H9 (cell line): ENCODE data around the gene SUPT3H. TPM values are rescaled to one million over a fixed set of nuclear protein-coding genes. Genes with fewer than 3 reads are reported as not detected.

Experiments used
- DNase-seq: peaks from one replicate; pipeline ENCODE4 v3.0.0-alpha.2; 2017
- H2AFZ ChIP-seq: one replicate; pipeline ENCODE4 v1.6.1; 2013; ENCODE audit warnings: mild to moderate bottlenecking, low read length, control low read depth, moderate library complexity
- H2AK5ac ChIP-seq: 2 replicates; pipeline ENCODE4 v1.6.1; 2013; ENCODE audit warnings: low read length, control low read depth, mixed read lengths; ENCODE audit not compliant: insufficient read length
- H2BK120ac ChIP-seq: one replicate; pipeline ENCODE4 v1.6.1; 2013; ENCODE audit warnings: low read depth, mild to moderate bottlenecking, low read length, control low read depth, inconsistent platforms; ENCODE audit not compliant: poor library complexity, severe bottlenecking
- H2BK12ac ChIP-seq: 2 replicates; pipeline ENCODE4 v1.6.1; 2013; ENCODE audit warnings: low read length, control low read depth, mixed read lengths, low read depth; ENCODE audit not compliant: insufficient read length
- H2BK15ac ChIP-seq: 2 replicates; pipeline ENCODE4 v1.6.1; 2013; ENCODE audit warnings: low read depth, low read length, control low read depth
- H2BK20ac ChIP-seq: one replicate; pipeline ENCODE4 v1.6.1; 2013; ENCODE audit warnings: low read depth, mild to moderate bottlenecking, low read length, control low read depth, inconsistent platforms; ENCODE audit not compliant: poor library complexity, severe bottlenecking
- H2BK5ac ChIP-seq: 2 replicates; pipeline ENCODE4 v1.6.1; 2013; ENCODE audit warnings: low read length, control low read depth, mixed read lengths; ENCODE audit not compliant: insufficient read length
- H3K14ac ChIP-seq: 2 replicates; pipeline ENCODE4 v1.6.1; 2013; ENCODE audit warnings: low read length, control low read depth; ENCODE audit not compliant: insufficient read depth
- H3K18ac ChIP-seq: 2 replicates; pipeline ENCODE4 v1.6.1; 2013; ENCODE audit warnings: low read depth, mild to moderate bottlenecking, mixed read lengths, low read length, control low read depth; ENCODE audit not compliant: insufficient read length
- H3K23ac ChIP-seq: 2 replicates; pipeline ENCODE4 v1.6.1; 2013; ENCODE audit warnings: low read length, control low read depth, mixed read lengths, low read depth; ENCODE audit not compliant: insufficient read length
- H3K23me2 ChIP-seq: 2 replicates; pipeline ENCODE4 v1.6.1; 2013; ENCODE audit warnings: low read depth, mild to moderate bottlenecking, mixed read lengths, low read length, control low read depth; ENCODE audit not compliant: insufficient read length, poor library complexity, severe bottlenecking
- H3K27ac ChIP-seq: 2 replicates; pipeline ENCODE4 v1.5.1; 2013; ENCODE audit warnings: low read length, control low read depth, mixed read lengths, low read depth; ENCODE audit not compliant: insufficient read length
- H3K27me3 ChIP-seq: 2 replicates; pipeline ENCODE4 v1.6.1; 2013; ENCODE audit warnings: low read length, control low read depth, inconsistent platforms; ENCODE audit not compliant: insufficient read depth
- H3K4ac ChIP-seq: 2 replicates; pipeline ENCODE4 v1.6.1; 2013; ENCODE audit warnings: low read depth, mild to moderate bottlenecking, control low read depth, inconsistent platforms, low read length, moderate library complexity
- H3K4me1 ChIP-seq: 2 replicates; pipeline ENCODE4 v1.6.1; 2013; ENCODE audit warnings: low read length, control low read depth, inconsistent platforms; ENCODE audit not compliant: insufficient read depth
- H3K4me2 ChIP-seq: 2 replicates; pipeline ENCODE4 v1.6.1; 2013; ENCODE audit warnings: low read length, control low read depth, mixed read lengths; ENCODE audit not compliant: insufficient read length, insufficient read depth
- H3K56ac ChIP-seq: 2 replicates; pipeline ENCODE4 v1.6.1; 2013; ENCODE audit warnings: low read depth, mild to moderate bottlenecking, mixed read lengths, low read length, control low read depth; ENCODE audit not compliant: insufficient read length
- H3K79me1 ChIP-seq: 2 replicates; pipeline ENCODE4 v1.6.1; 2013; ENCODE audit warnings: low read depth, mild to moderate bottlenecking, moderate library complexity, low read length, control low read depth, inconsistent platforms; ENCODE audit not compliant: insufficient read depth, poor library complexity, severe bottlenecking
- H3K79me2 ChIP-seq: 2 replicates; pipeline ENCODE4 v1.6.1; 2013; ENCODE audit warnings: low read length, control low read depth, inconsistent platforms; ENCODE audit not compliant: insufficient read depth
- H3K9ac ChIP-seq: 2 replicates; pipeline ENCODE4 v1.6.1; 2013; ENCODE audit warnings: low read length, control low read depth, mixed read lengths; ENCODE audit not compliant: insufficient read length; ENCODE audit errors: extremely low read depth
- H3K9me3 ChIP-seq: one replicate; pipeline ENCODE4 v1.6.1; 2013; ENCODE audit warnings: low read depth, low read length, inconsistent platforms; ENCODE audit not compliant: control insufficient read depth
- H3T11ph ChIP-seq: one replicate; pipeline ENCODE4 v1.6.1; 2013; ENCODE audit warnings: mild to moderate bottlenecking, low read length, control low read depth, inconsistent platforms
- H4K20me1 ChIP-seq: one replicate; pipeline ENCODE4 v1.6.1; 2013; ENCODE audit not compliant: control insufficient read depth, insufficient read length, insufficient read depth
- H4K5ac ChIP-seq: 2 replicates; pipeline ENCODE4 v1.6.1; 2013; ENCODE audit warnings: low read depth, mild to moderate bottlenecking, mixed read lengths, low read length, control low read depth; ENCODE audit not compliant: insufficient read length
- H4K8ac ChIP-seq: replicated peaks from 2 replicates; pipeline ENCODE4 v1.6.1; 2013; ENCODE audit warnings: low read length, control low read depth, mixed read lengths, low read depth; ENCODE audit not compliant: insufficient read length
- H4K91ac ChIP-seq: 2 replicates; pipeline ENCODE4 v1.6.1; 2013; ENCODE audit warnings: low read depth, mild to moderate bottlenecking, moderate library complexity, mixed read lengths, low read length, control low read depth; ENCODE audit not compliant: insufficient read length
- H3K27ac Mint-ChIP-seq, 3 experiments: 2 replicates in 2 of 3; 3 replicates in 1 of 3; pipeline ENCODE4 v1.8.0; 2020 to 2021; ENCODE audit warnings: mixed read lengths in 3 of 3, mild to moderate bottlenecking in 1 of 3, moderate library complexity in 1 of 3
- H3K27me3 Mint-ChIP-seq: 2 replicates; pipeline ENCODE4 v1.8.0; 2021; ENCODE audit warnings: low read depth, mild to moderate bottlenecking, moderate library complexity, mixed read lengths
- H3K36me3 Mint-ChIP-seq, 3 experiments: 2 replicates in 2 of 3; 3 replicates in 1 of 3; pipeline ENCODE4 v1.8.0; 2020 to 2021; ENCODE audit warnings: low read depth in 3 of 3, mixed read lengths in 3 of 3; ENCODE audit not compliant: insufficient read depth in 1 of 3
- H3K4me1 Mint-ChIP-seq, 2 experiments: 2 replicates each; pipeline ENCODE4 v1.8.0; 2020; ENCODE audit warnings: mixed read lengths in 2 of 2
- H3K4me3 Mint-ChIP-seq, 2 experiments: 2 replicates in 1 of 2; 3 replicates in 1 of 2; pipeline ENCODE4 v1.8.0; 2020 to 2021; ENCODE audit warnings: mild to moderate bottlenecking in 2 of 2, mixed read lengths in 2 of 2, moderate library complexity in 1 of 2
- H3K9me3 Mint-ChIP-seq, 2 experiments: 2 replicates in 1 of 2; 3 replicates in 1 of 2; pipeline ENCODE4 v1.8.0; 2020; ENCODE audit warnings: mild to moderate bottlenecking in 2 of 2, mixed read lengths in 2 of 2, moderate library complexity in 1 of 2
- CTCF ChIP-seq: fragments of 200-600 bp; sonication (generic); conservative IDR thresholded peaks from 3 replicates; pipeline ENCODE4 v1.8.0; 2021; ENCODE audit warnings: antibody characterized with exemption, mild to moderate bottlenecking
- WGBS: extraction: QIAGEN DNeasy Blood & Tissue Kit; methylation state at CpG from one replicate; pipeline ENCODE4 v1.1.7; 2013; ENCODE audit warnings: missing lambda C conversion rate, low lambda C conversion rate, mixed read lengths; ENCODE audit not compliant: insufficient read length; ENCODE audit errors: extremely low coverage; 5-methylcytosine and 5-hydroxymethylcytosine counted together
- total RNA-seq: library from RNA; stranded (reverse); gene quantifications from 2 replicates; pipeline ENCODE4 v1.2.1, GENCODE V29; 2021

The SUPT3H gene
- total RNA-seq, 1 experiment from 2014 or later, result 22.5 TPM

- no peak for TF ChIP-seq CTCF
- Histone ChIP-seq H4K91ac (no peak overlapping the region), H3K27ac (no peak overlapping the region), H4K5ac (no peak overlapping the region), H3T11ph (no peak overlapping the region), H3K18ac (no peak overlapping the region), H2AK5ac (no peak overlapping the region), H3K14ac (no peak overlapping the region), H2BK15ac (no peak overlapping the region), H3K79me1 (no peaks in the 10 kb centered on the region), H2BK120ac (no peak overlapping the region), H3K4me2 (no peak overlapping the region), H3K56ac (no peak overlapping the region), H4K20me1 (no peaks in the 10 kb centered on the region), H3K23ac (no peak overlapping the region), H2BK5ac (no peak overlapping the region), H3K79me2 (no peaks in the 10 kb centered on the region), H3K27me3 (no peaks in the 10 kb centered on the region), H2BK20ac (no peak overlapping the region), H3K9me3 (no peaks in the 10 kb centered on the region), H3K23me2 (no peaks in the 10 kb centered on the region), H3K9ac (no peak overlapping the region), H3K4me1 (no peaks in the 10 kb centered on the region; the same call in 1 of the 2 replicates), H2BK12ac (no peak overlapping the region), H3K4ac (no peak overlapping the region), H2AFZ (no peak overlapping the region), H4K8ac (no peak overlapping the region)
- Mint-ChIP-seq H3K4me1 (peaks cover 8% of the 10 kb centered on the region in 2 experiments), H3K27me3 (no peaks in the 10 kb centered on the region), H3K9me3 (no peaks in the 10 kb centered on the region), H3K4me3 (no peak overlapping the region), H3K36me3 (peaks cover 0 to 2% (median 0%) of the 10 kb centered on the region in 3 experiments; a peak in 1 of 7 replicates), H3K27ac (no peak overlapping the region)
- DNase-seq, result no peak
- no CpG with 5 or more reads among the region's 5 CpGs for WGBS
These were observed 569.6 kb downstream of the SUPT3H start for GRCh38 chr6:44808148-44808547.
